ENCODE results near the gene CENPX.

Gene CENPX

GRCh38 chr17:82052638-82053059 lies 30.0 kb upstream of the CENPX start:
- Histone ChIP-seq H3K27me3 (no peaks in the 10 kb centered on the region), H3K36me3 (peaks cover 38 to 74% (median 63%) of the 10 kb centered on the region in 3 donors), H3K4me3 (peak overlapping the region; percentile 75 to 93), H3K9me3 (no peaks in the 10 kb centered on the region), H3K27ac (peak overlapping the region; percentile 57 to 75), H3K4me1 (peaks cover 6 to 45% (median 30%) of the 10 kb centered on the region in 4 donors)
- TF ChIP-seq, protein P1, sequence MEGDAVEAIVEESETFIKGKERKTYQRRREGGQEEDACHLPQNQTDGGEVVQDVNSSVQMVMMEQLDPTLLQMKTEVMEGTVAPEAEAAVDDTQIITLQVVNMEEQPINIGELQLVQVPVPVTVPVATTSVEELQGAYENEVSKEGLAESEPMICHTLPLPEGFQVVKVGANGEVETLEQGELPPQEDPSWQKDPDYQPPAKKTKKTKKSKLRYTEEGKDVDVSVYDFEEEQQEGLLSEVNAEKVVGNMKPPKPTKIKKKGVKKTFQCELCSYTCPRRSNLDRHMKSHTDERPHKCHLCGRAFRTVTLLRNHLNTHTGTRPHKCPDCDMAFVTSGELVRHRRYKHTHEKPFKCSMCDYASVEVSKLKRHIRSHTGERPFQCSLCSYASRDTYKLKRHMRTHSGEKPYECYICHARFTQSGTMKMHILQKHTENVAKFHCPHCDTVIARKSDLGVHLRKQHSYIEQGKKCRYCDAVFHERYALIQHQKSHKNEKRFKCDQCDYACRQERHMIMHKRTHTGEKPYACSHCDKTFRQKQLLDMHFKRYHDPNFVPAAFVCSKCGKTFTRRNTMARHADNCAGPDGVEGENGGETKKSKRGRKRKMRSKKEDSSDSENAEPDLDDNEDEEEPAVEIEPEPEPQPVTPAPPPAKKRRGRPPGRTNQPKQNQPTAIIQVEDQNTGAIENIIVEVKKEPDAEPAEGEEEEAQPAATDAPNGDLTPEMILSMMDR (IDR thresholded peaks at IDR 0.05): no peak
- no peak for DNase-seq
- intact Hi-C loops (cut with DNase I; ENCODE audit: low total_unique reads): no loop called here

DNA sequence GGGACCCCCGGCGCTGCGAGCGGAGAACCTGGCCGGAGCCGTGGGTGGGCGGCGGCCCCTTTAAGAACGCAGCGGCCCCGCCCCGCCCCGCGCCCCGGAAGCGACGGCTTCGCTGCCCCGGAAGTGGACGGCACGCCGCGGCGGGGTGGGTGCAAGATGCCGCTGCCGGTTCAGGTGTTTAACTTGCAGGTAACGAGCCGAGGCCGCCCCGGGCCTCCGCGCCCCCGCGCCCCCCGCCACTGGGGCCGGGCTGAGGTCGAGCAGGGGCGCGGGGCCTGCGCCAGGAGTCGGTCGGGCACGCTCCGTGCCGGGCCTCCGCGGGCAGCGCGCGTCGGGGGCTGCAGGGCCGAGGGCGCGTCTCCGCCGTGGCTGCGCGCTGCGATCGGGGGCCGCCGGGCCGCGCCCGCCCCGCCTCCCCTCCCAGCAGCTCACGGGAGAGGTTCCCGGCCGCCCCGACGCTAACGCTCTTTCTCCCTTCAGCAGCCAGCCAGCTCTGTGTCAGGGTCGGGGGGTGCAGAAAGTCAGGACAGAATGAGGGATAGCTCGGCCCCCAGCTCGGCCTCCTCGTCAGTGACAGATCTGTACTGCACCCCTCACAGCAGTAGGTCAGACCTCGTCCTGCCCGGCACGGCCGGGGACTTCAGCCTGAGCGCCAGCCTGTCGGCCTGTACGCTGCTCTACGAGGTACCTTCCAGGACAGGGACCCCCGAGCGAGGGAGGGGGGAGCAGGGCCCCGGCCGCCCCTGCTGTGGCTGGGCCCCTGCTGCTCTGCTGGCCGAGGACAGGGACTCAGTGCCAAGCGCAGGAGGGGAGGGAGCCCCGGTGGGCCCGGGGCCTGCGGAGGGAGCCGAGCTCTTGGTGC lies 29.3 kb upstream of the CENPX start, which contains the start of the genes GPS1 and RFNG:
Gene GPS1 (plus strand): TSS at position 123 of the 862 bp plus-strand sequence. CDS start 34 bp downstream, at position 157.
Gene RFNG (minus strand): TSS at position 36 of the 862 bp plus-strand sequence. CDS start 45 bp downstream, outside the sequence.
- peak; percentile 72 to 85 for DNase-seq
- peak within 1 kb of the TSS; percentile 75 to 93 for H3K4me3 ChIP-seq
- H3K27ac ChIP-seq: peak within 1 kb of the TSS; percentile 66 to 75
- TF ChIP-seq, protein P1 (IDR thresholded peaks at IDR 0.05): no peak
- no peaks in the 10 kb centered on the region for H3K27me3 ChIP-seq
- no peaks in the 10 kb centered on the region for H3K9me3 ChIP-seq
- H3K36me3 ChIP-seq: peaks cover 44 to 74% (median 63%) of the 10 kb centered on the region in 3 donors
- peaks cover 6 to 45% (median 30%) of the 10 kb centered on the region in 4 donors for H3K4me1 ChIP-seq
- intact Hi-C loops (cut with DNase I; ENCODE audit: low total_unique reads): no loop called here

- DNase-seq: no peak
- intact Hi-C loops (cut with DNase I; ENCODE audit: low total_unique reads): no loop called here
- Histone ChIP-seq H3K27me3 (no peaks in the 10 kb centered on the region), H3K36me3 (peaks cover 34 to 69% (median 54%) of the 10 kb centered on the region in 3 donors), H3K9me3 (no peaks in the 10 kb centered on the region), H3K27ac (peak overlapping the region; percentile 66 to 75), H3K4me1 (peaks cover 6 to 45% (median 30%) of the 10 kb centered on the region in 4 donors), H3K4me3 (peak overlapping the region; percentile 75 to 93)
- TF ChIP-seq, protein P1 (IDR thresholded peaks at IDR 0.05): no peak
Observed at GRCh38 chr17:82050761-82051641, 28.3 kb upstream of the CENPX start.

DNA sequence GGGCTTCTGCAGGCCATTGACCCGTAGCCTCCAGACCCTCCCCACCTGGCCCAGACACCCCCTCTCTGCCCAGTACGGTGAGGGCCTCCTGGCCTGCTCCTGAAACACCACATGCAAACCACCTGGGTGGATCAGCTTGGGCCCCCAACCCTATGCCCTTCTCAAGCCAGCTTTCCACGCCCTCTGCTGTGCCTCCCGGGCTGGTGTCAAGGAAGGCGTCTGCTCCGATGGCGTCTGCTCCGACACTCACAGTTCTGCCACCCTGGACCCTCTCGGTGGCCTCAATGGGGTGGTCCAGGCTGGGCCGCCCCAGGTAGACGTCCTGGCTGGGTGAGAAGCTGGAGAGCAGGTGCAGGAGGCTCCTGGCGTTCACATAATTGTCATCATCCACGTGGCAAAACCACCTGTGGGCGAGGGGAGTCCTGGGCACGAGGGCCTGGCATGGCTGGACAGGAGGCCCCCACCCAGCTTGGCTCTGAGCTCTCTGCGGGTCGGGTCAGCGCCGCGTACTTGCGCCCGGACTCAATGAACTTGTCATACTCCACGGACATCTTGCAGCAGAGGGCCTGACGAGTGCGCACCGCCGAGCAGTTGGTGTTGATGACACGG lies 27.6 kb upstream of the CENPX start:
- Histone ChIP-seq H3K36me3 (peaks cover 28 to 61% (median 46%) of the 10 kb centered on the region in 3 donors), H3K27me3 (no peaks in the 10 kb centered on the region), H3K27ac (peak overlapping the region in 1 of 2 donors; percentile 66), H3K4me3 (peak overlapping the region; percentile 75 to 93), H3K9me3 (no peaks in the 10 kb centered on the region), H3K4me1 (peaks cover 6 to 44% (median 30%) of the 10 kb centered on the region in 4 donors)
- TF ChIP-seq, protein P1 (IDR thresholded peaks at IDR 0.05): no peak
- no peak for DNase-seq
- intact Hi-C loops (cut with DNase I; ENCODE audit: low total_unique reads): no loop called here

DNA sequence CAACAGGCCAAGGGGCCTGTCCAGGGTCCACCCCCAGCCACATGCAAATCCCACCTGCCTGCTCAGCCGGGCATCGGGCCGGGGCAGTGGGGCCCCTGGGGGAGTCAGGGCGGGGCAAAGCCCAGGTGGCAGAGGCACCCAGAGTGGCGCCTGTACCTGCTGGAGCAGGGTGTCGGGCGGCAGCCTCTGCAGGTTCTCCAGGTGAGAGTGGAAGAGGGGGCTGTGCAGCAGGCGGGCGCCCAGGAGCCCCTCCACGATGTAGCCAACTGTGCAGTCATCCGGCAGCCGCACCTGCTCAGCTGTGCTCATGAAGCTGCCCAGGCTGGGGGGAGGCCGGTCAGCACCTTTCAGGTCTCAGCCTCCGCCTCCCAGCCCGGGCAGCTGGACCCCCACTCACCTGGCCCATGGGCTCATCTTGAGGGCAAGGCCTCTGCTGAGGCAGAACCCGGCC lies 26.9 kb upstream of the CENPX start:
- no peaks in the 10 kb centered on the region for H3K27me3 ChIP-seq
- intact Hi-C loops (cut with DNase I; ENCODE audit: low total_unique reads): no loop called here
- peaks cover 22 to 54% (median 39%) of the 10 kb centered on the region in 3 donors for H3K36me3 ChIP-seq
- no peak overlapping the region for H3K4me3 ChIP-seq
- H3K4me1 ChIP-seq: peaks cover 6 to 43% (median 30%) of the 10 kb centered on the region in 4 donors
- H3K9me3 ChIP-seq: no peaks in the 10 kb centered on the region
- TF ChIP-seq, protein P1 (IDR thresholded peaks at IDR 0.05): no peak
- no peak overlapping the region for H3K27ac ChIP-seq
- no peak for DNase-seq

Measured in tibial artery (tissue), 4 donors.